Heart left ventricle (tissue), 16 donors: ENCODE results near the gene MPP3. TPM values are rescaled to one million over a fixed set of nuclear protein-coding genes. Genes with fewer than 3 reads are reported as not detected.
A peak's percentile ranks its signal among the peaks of the same experiment; 100 is the strongest.

Experiments used
- ATAC-seq, 4 donors: fragments of 200-7000 bp; cut with Tn5 transposase; one replicate each; pipeline ENCODE4 v1.9.1; 2020 to 2022; ENCODE audit warnings: moderate library complexity in 4 of 4, mild to moderate bottlenecking in 3 of 4, moderate number of reproducible peaks in 1 of 4
- DNase-seq, 5 donors: peaks; one replicate each; pipeline ENCODE4 v3.0.0-alpha.2; 2020
- H3K27ac ChIP-seq, 12 donors: fragments of 200-600 bp; sonication (generic) in 4 of 12; one replicate each; pipeline versions ENCODE4 v1.5.0 to v1.8.0; 2016 to 2022; ENCODE audit warnings: mild to moderate bottlenecking in 2 of 12
- H3K27me3 ChIP-seq, 9 donors: fragments of 200-600 bp; sonication (generic) in 2 of 9; one replicate each; pipeline versions ENCODE4 v1.5.1 to v1.8.0; 2016 to 2022; ENCODE audit warnings: mild to moderate bottlenecking in 3 of 9
- H3K36me3 ChIP-seq, 9 donors: fragments of 200-600 bp; sonication (generic) in 2 of 9; one replicate each; pipeline versions ENCODE4 v1.5.0 to v1.8.0; 2018 to 2022; ENCODE audit warnings: mild to moderate bottlenecking in 2 of 9
- H3K4me1 ChIP-seq, 12 donors: fragments of 200-600 bp; sonication (generic) in 4 of 12; one replicate each; pipeline versions ENCODE4 v1.5.0 to v1.8.0; 2016 to 2022; ENCODE audit warnings: mild to moderate bottlenecking in 3 of 12
- H3K4me3 ChIP-seq, 12 donors: fragments of 200-600 bp; sonication (generic) in 4 of 12; one replicate each; pipeline versions ENCODE4 v1.5.0 to v1.8.0; 2017 to 2022; ENCODE audit warnings: mild to moderate bottlenecking in 9 of 12, moderate library complexity in 4 of 12
- H3K9me3 ChIP-seq, 12 donors: fragments of 200-600 bp; sonication (generic) in 4 of 12; one replicate each; pipeline versions ENCODE4 v1.5.0 to v1.8.0; 2016 to 2022; ENCODE audit warnings: mild to moderate bottlenecking in 1 of 12
- POLR2A ChIP-seq, 2 donors: fragments of 450-650 bp; IDR thresholded peaks; one replicate each; pipeline ENCODE4 v1.6.1; 2017; ENCODE audit warnings: antibody characterized with exemption in 2 of 2, mild to moderate bottlenecking in 2 of 2, moderate library complexity in 2 of 2
- whole genome bisulfite sequencing, 4 donors: extraction: QIAGEN DNeasy Blood & Tissue Kit in 2 of 4; methylation state at CpG; one replicate each; pipeline versions ENCODE4 v1.1.5 to v1.1.7; 2013 to 2018; 5-methylcytosine and 5-hydroxymethylcytosine counted together
- intact Hi-C, 10 donors: fragments of 100-400 bp; cut with DNase I; formaldehyde crosslinking; loops; one replicate each; pipeline versions ENCODE4 v1.11.1 to v1.14.2; 2022
- polyA plus RNA-seq, 2 donors: library from polyadenylated mRNA; stranded (reverse); fragments of 200-250 nt; gene quantifications; one replicate each; pipeline ENCODE4 v1.2.3, GENCODE V29; 2013
- total RNA-seq, 9 donors: library from RNA; depleted of rRNA in 2 of 9; stranded (reverse); fragments of >200 nt in 2 of 9; fragmentation: NEBNext Ultra II Directional in 3 of 9; extraction: Animal tissue kit (Norgen Biotek cat#: 25700) in 3 of 9; gene quantifications; one replicate each; pipeline versions ENCODE4 v1.1.0 to v1.2.4, GENCODE V29; 2016 to 2023
- TF ChIP-seq, protein P1 (sequence below), 12 donors: fragments of 200-600 bp; sonication (generic) in 4 of 12; IDR thresholded peaks; one replicate each; pipeline versions ENCODE4 v1.5.0 to v1.8.0; 2018 to 2022; ENCODE audit warnings: antibody characterized with exemption in 12 of 12, mild to moderate bottlenecking in 5 of 12
- donor health status: ischemic (EF 13 %, LVEDD 7.1; RV severe dilation, severe dysfunction).
- donor health status: healthy with polysubstance abuse.
- donor health status: DM: no; HTN: yes; CAD: no.
- donor health status: DM: no; HTN: no; CAD: no.
- donor health status: ischemic (EF 25% LVEDD 6.9; RV normal size, moderate dysfunction).
- donor health status: ischemic (EF 25% LVEDD 5.7; RV mildly dilated, moderate dysfunction).
- donor health status: healthy.
- donor health status: DM: yes; HTN: yes; CAD: no.
- donor health status: ischemic (EF 35%, LVEDD 5.7; RV mildly dilated, moderate dysfunction).
- donor health status: nonischemic (EF 11% LVEDD 7.7; RV severe dilation, severe dysfunction).
- donor health status: DM: yes; HTN: yes; CAD: no.
- donor health status: PGD.
- donor health status: ischemic (EF 29% LVEDD 5.4; RV normal size, mild dysfunction).
- donor health status: nonischemic (EF 23%, LVEDD 6.1; RV moderate dilation, normal function).

MPP3 gene
- total and polyA plus RNA-seq, 11 donors: 13.8 to 70.2 (median 27.5) TPM

- WGBS, 4 donors: 7 to 18% (median 13%) methylated on average over 3 of the region's 3 CpGs
- ATAC-seq (peak; percentile 42 to 85 (median 73)), DNase-seq (no peak)
- H3K27me3 ChIP-seq: no peaks in the 10 kb centered on the region
- H3K36me3 ChIP-seq: no peaks in the 10 kb centered on the region
- intact Hi-C loops: no loop called here
- no peak for TF ChIP-seq POLR2A (IDR thresholded peaks at IDR 0.05)
- TF ChIP-seq, protein P1, sequence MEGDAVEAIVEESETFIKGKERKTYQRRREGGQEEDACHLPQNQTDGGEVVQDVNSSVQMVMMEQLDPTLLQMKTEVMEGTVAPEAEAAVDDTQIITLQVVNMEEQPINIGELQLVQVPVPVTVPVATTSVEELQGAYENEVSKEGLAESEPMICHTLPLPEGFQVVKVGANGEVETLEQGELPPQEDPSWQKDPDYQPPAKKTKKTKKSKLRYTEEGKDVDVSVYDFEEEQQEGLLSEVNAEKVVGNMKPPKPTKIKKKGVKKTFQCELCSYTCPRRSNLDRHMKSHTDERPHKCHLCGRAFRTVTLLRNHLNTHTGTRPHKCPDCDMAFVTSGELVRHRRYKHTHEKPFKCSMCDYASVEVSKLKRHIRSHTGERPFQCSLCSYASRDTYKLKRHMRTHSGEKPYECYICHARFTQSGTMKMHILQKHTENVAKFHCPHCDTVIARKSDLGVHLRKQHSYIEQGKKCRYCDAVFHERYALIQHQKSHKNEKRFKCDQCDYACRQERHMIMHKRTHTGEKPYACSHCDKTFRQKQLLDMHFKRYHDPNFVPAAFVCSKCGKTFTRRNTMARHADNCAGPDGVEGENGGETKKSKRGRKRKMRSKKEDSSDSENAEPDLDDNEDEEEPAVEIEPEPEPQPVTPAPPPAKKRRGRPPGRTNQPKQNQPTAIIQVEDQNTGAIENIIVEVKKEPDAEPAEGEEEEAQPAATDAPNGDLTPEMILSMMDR (IDR thresholded peaks at IDR 0.05): no peak
- H3K9me3 ChIP-seq: no peaks in the 10 kb centered on the region
- no peak overlapping the region for H3K27ac ChIP-seq
- peaks cover 0 to 10% (median 0%) of the 10 kb centered on the region in 12 donors for H3K4me1 ChIP-seq
- no peak overlapping the region for H3K4me3 ChIP-seq
Observed at GRCh38 chr17:43791589-43791988, 41.4 kb downstream of the MPP3 start.

GRCh38 chr17:43790311-43790940 is 42.5 kb downstream of the MPP3 start:
- Histone ChIP-seq H3K27ac (no peak overlapping the region), H3K4me1 (peaks cover 0 to 10% (median 0%) of the 10 kb centered on the region in 12 donors), H3K4me3 (no peak overlapping the region), H3K27me3 (no peaks in the 10 kb centered on the region), H3K36me3 (no peaks in the 10 kb centered on the region), H3K9me3 (no peaks in the 10 kb centered on the region)
- DNase-seq: no peak
- WGBS, 4 donors: 87 to 96% (median 91%) methylated on average over 11 to 14 of the region's 14 CpGs
- TF ChIP-seq POLR2A (IDR thresholded peaks at IDR 0.05): no peak
- peak in 3 of 4 donors; percentile 26 to 58 (median 28) for ATAC-seq
- intact Hi-C loops: no loop called here

- 82 to 94% (median 90%) methylated on average over 1 of the region's 1 CpG for WGBS, 4 donors
- H3K4me1 ChIP-seq: peaks cover 0 to 10% (median 0%) of the 10 kb centered on the region in 12 donors
- H3K4me3 ChIP-seq: no peak overlapping the region
- H3K36me3 ChIP-seq: no peaks in the 10 kb centered on the region
- intact Hi-C loops: loop anchor here in 1 of 10 donors (10.0 kb wide), 1 partner anchor 45 kb away; the partner anchor contains the start of gene MPP3
- TF ChIP-seq, protein P1 (IDR thresholded peaks at IDR 0.05): no peak
- no peak for TF ChIP-seq POLR2A (IDR thresholded peaks at IDR 0.05)
- no peaks in the 10 kb centered on the region for H3K9me3 ChIP-seq
- H3K27me3 ChIP-seq: no peaks in the 10 kb centered on the region
- no peak for ATAC-seq
- H3K27ac ChIP-seq: no peak overlapping the region
- DNase-seq: no peak
Observed at GRCh38 chr17:43789482-43789881, 43.5 kb downstream of the MPP3 start.

GRCh38 chr17:43788540-43788939 is 44.4 kb downstream of the MPP3 start:
- no peak for ATAC-seq
- H3K4me3 ChIP-seq: no peak overlapping the region
- no peaks in the 10 kb centered on the region for H3K27me3 ChIP-seq
- no peak for DNase-seq
- TF ChIP-seq POLR2A (IDR thresholded peaks at IDR 0.05): no peak
- WGBS, 4 donors: 87 to 92% (median 90%) methylated on average over 5 of the region's 5 CpGs
- peaks cover 0 to 12% (median 0%) of the 10 kb centered on the region in 12 donors for H3K4me1 ChIP-seq
- H3K36me3 ChIP-seq: no peaks in the 10 kb centered on the region
- no peak overlapping the region for H3K27ac ChIP-seq
- H3K9me3 ChIP-seq: no peaks in the 10 kb centered on the region
- intact Hi-C loops: loop anchor here in 1 of 10 donors (10.0 kb wide), 1 partner anchor 46 kb away; the partner anchor contains the start of gene MPP3

DNA sequence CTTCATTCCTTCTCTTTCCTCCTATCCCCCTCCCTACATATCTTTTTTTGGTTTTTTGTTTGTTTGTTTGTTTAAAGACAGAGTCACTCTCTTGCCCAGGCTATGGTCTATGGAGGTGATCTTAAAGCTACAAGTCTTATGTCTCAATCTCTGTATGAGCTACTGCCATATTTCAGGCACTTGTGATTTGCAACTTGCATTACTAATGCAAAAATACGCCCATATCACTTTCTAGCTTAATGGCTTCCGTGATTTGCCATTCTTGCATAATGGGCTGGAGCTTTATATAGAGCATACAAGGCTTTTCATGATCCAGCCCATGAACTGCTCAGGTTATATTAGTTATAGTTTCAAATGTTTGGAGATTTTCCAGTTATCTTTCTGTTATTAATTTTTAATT is 45.2 kb downstream of the MPP3 start:
- no peaks in the 10 kb centered on the region for H3K27me3 ChIP-seq
- no peak overlapping the region for H3K27ac ChIP-seq
- no peak overlapping the region for H3K4me3 ChIP-seq
- no peak for TF ChIP-seq POLR2A (IDR thresholded peaks at IDR 0.05)
- TF ChIP-seq, protein P1 (IDR thresholded peaks at IDR 0.05): no peak
- intact Hi-C loops: loop anchor here in 1 of 10 donors (10.0 kb wide), 1 partner anchor 47 kb away; the partner anchor contains the start of gene MPP3
- H3K36me3 ChIP-seq: no peaks in the 10 kb centered on the region
- no peak for DNase-seq
- H3K4me1 ChIP-seq: peaks cover 0 to 20% (median 0%) of the 10 kb centered on the region in 12 donors
- no peaks in the 10 kb centered on the region for H3K9me3 ChIP-seq
- no peak for ATAC-seq
- 60 to 75% (median 70%) methylated on average over 2 of the region's 2 CpGs for WGBS, 4 donors
